GM12892 (cell line): Measurements from ENCODE around the gene ARL3.

Experiments
- POLR2A ChIP-seq: IDR thresholded peaks from 2 replicates; pipeline ENCODE4 v1.6.1; 2011; ENCODE audit warnings: low read depth, low read length, control low read depth
- POLR2AphosphoS5 ChIP-seq: IDR thresholded peaks from 2 replicates; pipeline ENCODE4 v1.6.1; 2011; ENCODE audit warnings: low read depth, low read length, control low read depth
- TAF1 ChIP-seq: IDR thresholded peaks from 2 replicates; pipeline ENCODE4 v1.6.1; 2011; ENCODE audit warnings: low read depth, mild to moderate bottlenecking, control low read depth, low read length, borderline replicate concordance

DNA sequence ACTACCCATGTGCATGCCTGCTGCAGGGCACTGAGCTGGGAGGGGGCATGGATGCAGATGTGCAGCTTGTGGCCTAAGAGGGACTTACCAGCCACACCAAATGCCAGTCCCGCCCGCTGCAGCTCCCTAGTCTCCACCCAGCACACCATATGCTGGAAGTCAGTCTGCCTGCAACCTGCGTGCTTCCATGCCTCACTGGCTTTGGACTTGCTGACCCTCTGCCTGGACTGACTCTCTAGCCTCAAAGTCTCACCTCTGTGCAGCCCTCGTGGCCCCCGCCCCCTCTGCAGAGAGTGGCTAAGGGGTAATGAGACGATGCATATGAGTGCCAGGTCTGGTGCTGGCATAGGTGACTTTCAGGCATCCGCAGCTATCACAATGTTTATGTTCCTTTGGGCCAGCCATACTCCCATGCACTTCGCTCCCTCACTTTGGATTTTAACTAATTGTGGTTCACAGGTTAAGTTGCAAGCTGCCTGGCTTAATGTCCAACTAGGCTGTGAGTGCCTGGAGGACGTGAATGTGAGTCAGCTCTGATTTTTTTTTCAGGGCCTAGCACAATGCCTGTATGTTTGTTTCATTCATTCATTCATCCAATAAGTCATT lies 48.2 kb downstream of the ARL3 start:
- TF ChIP-seq POLR2AphosphoS5 (no peak), POLR2A (no peak), TAF1 (no peak)
